Upper lobe of left lung (tissue), 6 donors: Measurements from ENCODE around the gene GPATCH4. TPM values are rescaled to one million over a fixed set of nuclear protein-coding genes. Genes with fewer than 3 reads are reported as not detected.
A peak's percentile ranks its signal among the peaks of the same experiment; 100 is the strongest.

Experiments used
- ATAC-seq, 2 donors: fragments of 200-7000 bp; cut with Tn5 transposase; one replicate each; pipeline ENCODE4 v1.9.1; 2022; ENCODE audit warnings: mild to moderate bottlenecking in 2 of 2, moderate library complexity in 2 of 2; ENCODE audit not compliant: low FRiP score in 2 of 2
- DNase-seq, 2 donors: peaks; one replicate each; pipeline ENCODE4 v3.0.0-alpha.2; 2019 to 2020
- H3K27ac ChIP-seq, 4 donors: fragments of 200-600 bp; sonication (generic); one replicate each; pipeline ENCODE4 v1.5.1; 2016 to 2019
- H3K27me3 ChIP-seq, 4 donors: fragments of 200-600 bp; sonication (generic); one replicate each; pipeline ENCODE4 v1.5.1; 2017 to 2019
- H3K36me3 ChIP-seq, 4 donors: fragments of 200-600 bp; sonication (generic); one replicate each; pipeline ENCODE4 v1.5.1; 2016 to 2019
- H3K4me1 ChIP-seq, 4 donors: fragments of 200-600 bp; sonication (generic); one replicate each; pipeline ENCODE4 v1.5.1; 2018 to 2019
- H3K4me3 ChIP-seq, 4 donors: fragments of 200-600 bp; sonication (generic); one replicate each; pipeline ENCODE4 v1.5.1; 2017 to 2019; ENCODE audit warnings: mild to moderate bottlenecking in 2 of 4, moderate library complexity in 1 of 4
- H3K9me3 ChIP-seq, 4 donors: fragments of 200-600 bp; sonication (generic); one replicate each; pipeline ENCODE4 v1.5.1; 2018 to 2019
- CTCF ChIP-seq, 6 experiments: fragments of 450-650 bp in 4 of 6; fragments of 200-600 bp in 2 of 6; sonication (generic) in 2 of 6; IDR thresholded peaks; one replicate each; pipeline ENCODE4 v1.5.1; 2016 to 2019; ENCODE audit warnings: antibody characterized with exemption in 6 of 6
- EP300 ChIP-seq, 4 donors: sonication (generic); formaldehyde crosslinking; IDR thresholded peaks; one replicate each; pipeline ENCODE4 v1.5.1; 2017; ENCODE audit warnings: antibody characterized with exemption in 4 of 4, control low read depth in 2 of 4
- POLR2A ChIP-seq, 4 donors: fragments of 450-650 bp; IDR thresholded peaks; one replicate each; pipeline ENCODE4 v1.5.1; 2016 to 2017; ENCODE audit warnings: antibody characterized with exemption in 4 of 4, mild to moderate bottlenecking in 2 of 4
- POLR2AphosphoS5 ChIP-seq, 2 donors: sonication (generic); formaldehyde crosslinking; IDR thresholded peaks; one replicate each; pipeline ENCODE4 v1.5.1; 2017; ENCODE audit warnings: antibody characterized with exemption in 2 of 2
- WGBS, 2 donors: methylation state at CpG; one replicate each; pipeline ENCODE4 v1.1.5; 2017 to 2018; 5-methylcytosine and 5-hydroxymethylcytosine counted together
- total RNA-seq, 6 donors: library from RNA; depleted of rRNA in 4 of 6; stranded (reverse); fragments of >200 nt in 4 of 6; gene quantifications; one replicate each; pipeline versions ENCODE4 v1.1.0 to v1.2.1, GENCODE V29; 2016 to 2021
- donor health status: DM: no; HTN: no; CAD: no; lungs with moderate emphysema.
- donor health status: DM: no; HTN: yes; CAD: no; lungs with severe emphysema.

GPATCH4 gene
- total RNA-seq, 6 donors from 2014 or later: 5.7 to 26.2 (median 19.4) TPM

GRCh38 chr1:156578055-156578454 lies 23.2 kb downstream of the GPATCH4 start:
- no peak for TF ChIP-seq CTCF (IDR thresholded peaks at IDR 0.05)
- TF ChIP-seq POLR2A (IDR thresholded peaks at IDR 0.05): no peak
- no peak for TF ChIP-seq POLR2AphosphoS5 (IDR thresholded peaks at IDR 0.05)
- no peak for TF ChIP-seq EP300 (IDR thresholded peaks at IDR 0.05)
- no peak for ATAC-seq

GRCh38 chr1:156577550-156577949 lies 23.7 kb downstream of the GPATCH4 start:
- DNase-seq: no peak
- TF ChIP-seq CTCF (IDR thresholded peaks at IDR 0.05) (no peak), POLR2AphosphoS5 (IDR thresholded peaks at IDR 0.05) (no peak), POLR2A (IDR thresholded peaks at IDR 0.05) (no peak), EP300 (IDR thresholded peaks at IDR 0.05) (no peak)
- no peak overlapping the region for H3K27ac ChIP-seq
- no peaks in the 10 kb centered on the region for H3K9me3 ChIP-seq
- no peaks in the 10 kb centered on the region for H3K27me3 ChIP-seq
- no peak overlapping the region for H3K4me3 ChIP-seq
- WGBS, 2 donors: 93 to 94% methylated on average over 3 of the region's 3 CpGs
- peaks cover 0 to 3% (median 2%) of the 10 kb centered on the region in 4 donors for H3K4me1 ChIP-seq
- ATAC-seq: no peak
- H3K36me3 ChIP-seq: no peaks in the 10 kb centered on the region

More at GRCh38 chr1:156578055-156578454, 23.2 kb downstream of the GPATCH4 start:
- no peaks in the 10 kb centered on the region for H3K4me1 ChIP-seq
- DNase-seq: no peak
- H3K36me3 ChIP-seq: no peaks in the 10 kb centered on the region
- H3K4me3 ChIP-seq: no peak overlapping the region
- H3K9me3 ChIP-seq: no peaks in the 10 kb centered on the region
- no peaks in the 10 kb centered on the region for H3K27me3 ChIP-seq
- H3K27ac ChIP-seq: no peak overlapping the region
- WGBS, 2 donors: 52 to 67% methylated on average over 6 to 7 of the region's 7 CpGs

GRCh38 chr1:156574039-156574633 lies 27.1 kb downstream of the GPATCH4 start:
- no peaks in the 10 kb centered on the region for H3K27me3 ChIP-seq
- H3K36me3 ChIP-seq: no peaks in the 10 kb centered on the region
- 57 to 62% methylated on average over 2 of the region's 2 CpGs for WGBS, 2 donors
- TF ChIP-seq POLR2AphosphoS5 (IDR thresholded peaks at IDR 0.05) (no peak), CTCF (IDR thresholded peaks at IDR 0.05) (no peak), EP300 (IDR thresholded peaks at IDR 0.05) (no peak), POLR2A (IDR thresholded peaks at IDR 0.05) (no peak)
- DNase-seq (no peak), ATAC-seq (no peak)
- H3K4me1 ChIP-seq: peaks cover 5 to 14% (median 11%) of the 10 kb centered on the region in 4 donors
- H3K9me3 ChIP-seq: no peaks in the 10 kb centered on the region
- H3K4me3 ChIP-seq: no peak overlapping the region
- H3K27ac ChIP-seq: no peak overlapping the region

GRCh38 chr1:156572663-156573018 lies 28.6 kb downstream of the GPATCH4 start:
- peak overlapping the region in 3 of 4 donors; percentile 33 to 53 (median 42) for H3K4me3 ChIP-seq
- TF ChIP-seq CTCF (IDR thresholded peaks at IDR 0.05) (peak in 1 of 6 experiments; percentile 24), POLR2A (IDR thresholded peaks at IDR 0.05) (no peak)
- DNase-seq: no peak
- no peak overlapping the region for H3K27ac ChIP-seq
- H3K27me3 ChIP-seq: no peaks in the 10 kb centered on the region
- no peak for ATAC-seq
- 33 to 41% methylated on average over 10 of the region's 10 CpGs for WGBS, 2 donors
- no peaks in the 10 kb centered on the region for H3K9me3 ChIP-seq
- H3K4me1 ChIP-seq: peaks cover 5 to 14% (median 11%) of the 10 kb centered on the region in 4 donors
- no peaks in the 10 kb centered on the region for H3K36me3 ChIP-seq
